WERI-Rb-1 (cell line): ENCODE data around the gene OR14K1.
"Not testable (repeated sequence)": the region's sequence is repeated elsewhere in the genome, so short reads cannot be mapped to it uniquely, and the experiment has no call there.

Experiments
- DNase-seq: peaks from one replicate; pipeline ENCODE4 v3.0.0-alpha.2; 2020
- H3K27ac ChIP-seq: fragments of 250-450 bp; sonication (Bioruptor Pico); 2 replicates; pipeline ENCODE4 v1.5.1; 2020; ENCODE audit warnings: mild to moderate bottlenecking, moderate library complexity
- H3K27me3 ChIP-seq: fragments of 250-450 bp; sonication (Bioruptor Pico); 2 replicates; pipeline ENCODE4 v1.5.1; 2021; ENCODE audit warnings: mild to moderate bottlenecking, low read depth, moderate library complexity; ENCODE audit not compliant: insufficient read depth, severe bottlenecking
- H3K36me3 ChIP-seq: fragments of 250-450 bp; sonication (Bioruptor Pico); 2 replicates; pipeline ENCODE4 v1.5.1; 2020; ENCODE audit warnings: mild to moderate bottlenecking, moderate library complexity
- H3K4me3 ChIP-seq: 2 replicates; pipeline ENCODE4 v1.5.1; 2011; ENCODE audit warnings: low read depth, mild to moderate bottlenecking, control low read depth, low read length
- H3K9me3 ChIP-seq: fragments of 250-450 bp; sonication (Bioruptor Pico); 2 replicates; pipeline ENCODE4 v1.5.1; 2021; ENCODE audit warnings: mild to moderate bottlenecking, moderate library complexity; ENCODE audit not compliant: severe bottlenecking
- TF ChIP-seq, protein P1 (sequence below): IDR thresholded peaks from 2 replicates; pipeline ENCODE4 v1.5.1; 2011; ENCODE audit warnings: low read depth, mild to moderate bottlenecking, control low read depth, inconsistent platforms, low read length

OR14K1 gene

DNA sequence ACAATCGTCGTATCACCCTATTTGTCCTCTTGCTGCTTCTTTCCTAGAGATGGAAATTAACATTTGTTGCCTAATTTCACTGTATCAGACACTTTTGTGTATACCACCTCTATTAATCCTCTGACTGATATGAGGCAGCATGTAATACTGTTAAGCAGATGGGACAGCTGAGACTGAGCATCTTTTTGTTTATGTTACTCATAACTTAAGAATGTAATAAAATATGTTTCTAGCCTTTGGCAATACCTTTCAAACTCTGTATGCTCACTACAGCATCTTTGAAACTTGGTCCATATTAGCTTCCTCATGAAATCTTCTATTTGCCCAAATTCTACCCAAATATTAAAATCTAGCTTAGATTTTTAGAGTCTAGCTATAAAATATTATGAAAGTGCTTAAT, 2.3 kb downstream of the OR14K1 start:
- Histone ChIP-seq H3K36me3 (no peaks in the 10 kb centered on the region), H3K27ac (no peak overlapping the region), H3K27me3 (peaks cover 23% of the 10 kb centered on the region), H3K9me3 (no peaks in the 10 kb centered on the region), H3K4me3 (no peak overlapping the region)
- TF ChIP-seq, protein P1, sequence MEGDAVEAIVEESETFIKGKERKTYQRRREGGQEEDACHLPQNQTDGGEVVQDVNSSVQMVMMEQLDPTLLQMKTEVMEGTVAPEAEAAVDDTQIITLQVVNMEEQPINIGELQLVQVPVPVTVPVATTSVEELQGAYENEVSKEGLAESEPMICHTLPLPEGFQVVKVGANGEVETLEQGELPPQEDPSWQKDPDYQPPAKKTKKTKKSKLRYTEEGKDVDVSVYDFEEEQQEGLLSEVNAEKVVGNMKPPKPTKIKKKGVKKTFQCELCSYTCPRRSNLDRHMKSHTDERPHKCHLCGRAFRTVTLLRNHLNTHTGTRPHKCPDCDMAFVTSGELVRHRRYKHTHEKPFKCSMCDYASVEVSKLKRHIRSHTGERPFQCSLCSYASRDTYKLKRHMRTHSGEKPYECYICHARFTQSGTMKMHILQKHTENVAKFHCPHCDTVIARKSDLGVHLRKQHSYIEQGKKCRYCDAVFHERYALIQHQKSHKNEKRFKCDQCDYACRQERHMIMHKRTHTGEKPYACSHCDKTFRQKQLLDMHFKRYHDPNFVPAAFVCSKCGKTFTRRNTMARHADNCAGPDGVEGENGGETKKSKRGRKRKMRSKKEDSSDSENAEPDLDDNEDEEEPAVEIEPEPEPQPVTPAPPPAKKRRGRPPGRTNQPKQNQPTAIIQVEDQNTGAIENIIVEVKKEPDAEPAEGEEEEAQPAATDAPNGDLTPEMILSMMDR: no peak
- DNase-seq: no peak

- Histone ChIP-seq H3K27ac (no peak overlapping the region), H3K36me3 (no peaks in the 10 kb centered on the region), H3K4me3 (no peak overlapping the region), H3K9me3 (no peaks in the 10 kb centered on the region), H3K27me3 (peaks cover 29% of the 10 kb centered on the region)
- TF ChIP-seq, protein P1: no peak
- no peak for DNase-seq
These were observed 3.3 kb downstream of the OR14K1 start for GRCh38 chr1:247741756-247742155.

DNA sequence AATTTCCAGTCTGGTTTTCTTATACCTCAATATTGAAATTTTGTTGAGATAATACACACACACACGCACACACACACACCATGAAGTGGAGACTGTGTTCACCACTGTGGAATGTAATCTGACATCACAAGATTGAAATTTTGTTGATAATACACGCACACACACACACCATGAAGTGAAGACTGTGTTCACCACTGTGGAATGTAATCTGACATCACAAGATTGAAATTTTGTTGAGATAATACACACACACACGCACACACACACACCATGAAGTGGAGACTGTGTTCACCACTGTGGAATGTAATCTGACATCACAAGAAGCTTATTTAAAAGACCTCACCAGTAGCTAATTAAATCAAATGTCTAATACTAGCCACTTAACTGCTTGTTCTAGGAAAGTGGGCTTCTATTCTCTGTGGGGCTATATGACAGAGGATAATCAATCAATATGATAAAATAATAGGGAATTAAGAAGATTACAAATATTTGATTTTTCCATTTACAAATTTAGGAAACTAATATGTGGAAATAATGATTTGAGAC, 3.9 kb downstream of the OR14K1 start:
- H3K36me3 ChIP-seq, H3K9me3 ChIP-seq, DNase-seq, H3K4me3 ChIP-seq, H3K27ac ChIP-seq: not testable (repeated sequence)
- peaks cover 32% of the 10 kb centered on the region for H3K27me3 ChIP-seq

GRCh38 chr1:247746391-247746935, 8.0 kb downstream of the OR14K1 start:
- Histone ChIP-seq H3K9me3 (peaks cover 12% of the 10 kb centered on the region), H3K36me3 (no peaks in the 10 kb centered on the region), H3K27ac (no peak overlapping the region), H3K27me3 (peaks cover 19% of the 10 kb centered on the region), H3K4me3 (no peak overlapping the region)
- DNase-seq: no peak
- TF ChIP-seq, protein P1: no peak

GRCh38 chr1:247747616-247748015, 9.2 kb downstream of the OR14K1 start:
- Histone ChIP-seq H3K9me3 (peaks cover 12% of the 10 kb centered on the region), H3K27me3 (peaks cover 19% of the 10 kb centered on the region), H3K36me3 (no peaks in the 10 kb centered on the region), H3K4me3 (no peak overlapping the region), H3K27ac (no peak overlapping the region)
- TF ChIP-seq, protein P1: no peak
- no peak for DNase-seq

- peaks cover 19% of the 10 kb centered on the region for H3K27me3 ChIP-seq
- no peaks in the 10 kb centered on the region for H3K36me3 ChIP-seq
- H3K27ac ChIP-seq: no peak within 1 kb of the TSS
- H3K4me3 ChIP-seq: no peak within 1 kb of the TSS
- no peak for DNase-seq
- peaks cover 12% of the 10 kb centered on the region for H3K9me3 ChIP-seq
- TF ChIP-seq, protein P1: no peak
These were observed 9.6 kb downstream of the OR14K1 start, which contains the start of gene OR14A2 for GRCh38 chr1:247748041-247748440. OR14A2 (minus strand) TSS chr1:247748141.
